HepG2 (cell line): ENCODE results near the gene FSIP1. TPM values are rescaled to one million over a fixed set of nuclear protein-coding genes. Genes with fewer than 3 reads are reported as not detected.

Source experiments
- ATAC-seq: fragments of 200-7000 bp; cut with Tn5 transposase; 3 replicates; pipeline ENCODE4 v1.9.1; 2020; ENCODE audit warnings: mild to moderate bottlenecking, moderate library complexity
- BruUV-seq: library from RNA; stranded (reverse); fragments of 400-500 nt; replicated peaks from 2 replicates; lab custom pipeline; 2021; lab: Mats Ljungman, UMichigan
- CTCF ChIA-PET: fragments of 300-600 bp; formaldehyde crosslinking; extraction: SDS; loops from one replicate; lab custom pipeline; 2021; ENCODE audit warnings: low total read pairs, inconsistent platforms, low intra/inter-chr PET ratio; lab: Yijun Ruan, JAX
- POLR2A ChIA-PET: fragments of 350-600 bp; sonication (Branson Sonifier 250); formaldehyde crosslinking; loops from one replicate; lab custom pipeline; 2020; ENCODE audit warnings: antibody characterized with exemption, inconsistent platforms; lab: Yijun Ruan, JAX
- DNase-seq: peaks from one replicate; pipeline ENCODE4 v3.0.0-alpha.2; 2015; ENCODE audit warnings: low spot score
- FAIRE-seq: peaks from 3 replicates; lab custom pipeline; 2011; peaks lifted over from hg19 to GRCh38; lab: Jason Lieb, UNC
- H2AFZ ChIP-seq: one replicate; pipeline ENCODE4 v1.6.1; 2011; ENCODE audit warnings: low read length, inconsistent platforms
- H3K27ac ChIP-seq: fragments of 300-600 bp; 3 replicates; pipeline ENCODE4 v1.8.0; 2011; ENCODE audit warnings: mixed run types, mild to moderate bottlenecking, mixed read lengths, low read length, inconsistent platforms; ENCODE audit not compliant: insufficient read depth; ENCODE audit errors: extremely low read length
- H3K27me3 ChIP-seq, 2 experiments: fragments of 200-600 bp in 1 of 2; 2 replicates in 1 of 2; 3 replicates in 1 of 2; pipeline versions ENCODE4 v1.6.0 to v1.8.0; 2011; ENCODE audit warnings: low read length in 2 of 2, mild to moderate bottlenecking in 2 of 2, moderate library complexity in 2 of 2, inconsistent platforms in 1 of 2; ENCODE audit not compliant: insufficient read depth in 2 of 2, control insufficient read depth in 1 of 2
- H3K36me3 ChIP-seq, 2 experiments: fragments of 200-600 bp in 1 of 2; replicated peaks in 1 of 2; 2 replicates in 1 of 2; 3 replicates in 1 of 2; pipeline versions ENCODE4 v1.5.1 to v1.8.0; 2011; ENCODE audit warnings: low read length in 2 of 2, inconsistent platforms in 1 of 2; ENCODE audit not compliant: insufficient read depth in 2 of 2, control insufficient read depth in 1 of 2
- H3K4me1 ChIP-seq: 2 replicates; pipeline ENCODE4 v1.5.1; 2012; ENCODE audit warnings: low read length, inconsistent platforms; ENCODE audit not compliant: insufficient read depth
- H3K4me2 ChIP-seq: 2 replicates; pipeline ENCODE4 v1.6.0; 2011; ENCODE audit warnings: low read depth, low read length, inconsistent platforms
- H3K4me3 ChIP-seq, 3 experiments: fragments of 200-600 bp in 1 of 3; sonication (generic), shearing (Covaris generic) in 1 of 3; replicated peaks in 1 of 3; 2 replicates each; pipeline ENCODE4 v1.5.1; 2011 to 2016; ENCODE audit warnings: low read length in 3 of 3, inconsistent platforms in 2 of 3, low read depth in 2 of 3, mild to moderate bottlenecking in 2 of 3, control low read depth in 1 of 3, mixed read lengths in 1 of 3; ENCODE audit not compliant: insufficient read depth in 1 of 3
- H3K79me2 ChIP-seq: one replicate; pipeline ENCODE4 v1.6.1; 2011; ENCODE audit warnings: low read length, inconsistent platforms; ENCODE audit not compliant: insufficient read depth
- H3K9ac ChIP-seq: 2 replicates; pipeline ENCODE4 v1.6.0; 2011; ENCODE audit warnings: mild to moderate bottlenecking, low read depth, low read length, inconsistent platforms; ENCODE audit not compliant: insufficient read depth
- H3K9me3 ChIP-seq: 2 replicates; pipeline ENCODE4 v1.5.1; 2012; ENCODE audit warnings: mild to moderate bottlenecking, low read length
- H4K20me1 ChIP-seq: 2 replicates; pipeline ENCODE4 v1.6.0; 2011; ENCODE audit warnings: inconsistent platforms, mild to moderate bottlenecking, low read length, moderate library complexity; ENCODE audit not compliant: insufficient read depth
- ELF4 ChIP-seq: sonication (generic); formaldehyde crosslinking; IDR thresholded peaks from 2 replicates; pipeline ENCODE4 v1.5.0; 2020; ENCODE audit warnings: missing genetic modification reagents, mild to moderate bottlenecking, moderate library complexity, borderline replicate concordance
- NBN ChIP-seq: fragments of 450-650 bp; conservative IDR thresholded peaks from 2 replicates; pipeline ENCODE4 v1.6.1; 2017
- SP5 ChIP-seq: IDR thresholded peaks from 2 replicates; pipeline ENCODE4 v1.6.1; 2016; ENCODE audit warnings: low read depth, borderline replicate concordance
- TARDBP ChIP-seq: sonication (generic); formaldehyde crosslinking; IDR thresholded peaks from 2 replicates; pipeline ENCODE4 v1.8.0; 2022; ENCODE audit warnings: mild to moderate bottlenecking, missing genetic modification reagents
- ZBTB7A ChIP-seq: sonication (generic); formaldehyde crosslinking; IDR thresholded peaks from 2 replicates; pipeline ENCODE4 v1.8.0; 2022; ENCODE audit warnings: mild to moderate bottlenecking, missing genetic modification reagents
- ZNF274 ChIP-seq: sonication (generic); formaldehyde crosslinking; IDR thresholded peaks from 2 replicates; pipeline ENCODE4 v1.5.1; 2020; ENCODE audit warnings: mild to moderate bottlenecking, missing genetic modification reagents
- ZNF777 ChIP-seq: sonication (generic); formaldehyde crosslinking; IDR thresholded peaks from 2 replicates; pipeline ENCODE4 v1.4.0; 2020; ENCODE audit warnings: missing genetic modification reagents
- ZSCAN12 ChIP-seq: sonication (generic); formaldehyde crosslinking; IDR thresholded peaks from 2 replicates; pipeline ENCODE4 v1.9.0; 2021; ENCODE audit warnings: mild to moderate bottlenecking, missing genetic modification reagents
- WGBS: methylation state at CpG from one replicate; pipeline ENCODE4 v1.1.6; 2017; ENCODE audit warnings: low lambda C conversion rate; 5-methylcytosine and 5-hydroxymethylcytosine counted together
- in situ Hi-C: cut with HindIII; loops from 2 replicates; pipeline ENCODE4 v1.10.0; 2017; ENCODE audit warnings: low pct_unique_long_range_greater_than_20kb; ENCODE audit not compliant: extremely low pct_ligation_motif_present
- intact Hi-C: fragments of 100-400 bp; cut with micrococcal nuclease; formaldehyde crosslinking; loops from one replicate; pipeline ENCODE4 v1.10.0; 2022; ENCODE audit not compliant: unreplicated experiment
- polyA plus RNA-seq, 8 experiments: library from polyadenylated mRNA; depleted of rRNA in 3 of 8; stranded (reverse) in 7 of 8; unstranded in 1 of 8; fragments of >200 nt; fragmentation: Illumina TruSeq in 4 of 8; extraction: Trizol in 4 of 8; gene quantifications; 2 replicates each; pipeline versions ENCODE4 v1.2.1 to v1.2.3, GENCODE V29; 2011 to 2016; ENCODE audit warnings: low read depth in 4 of 8, missing spikeins in 1 of 8, mixed read lengths in 1 of 8; ENCODE audit not compliant: insufficient read depth in 1 of 8
- total RNA-seq, 5 experiments: library from RNA; depleted of rRNA; stranded (reverse); fragments of >200 nt; fragmentation: Illumina TruSeq; extraction: Trizol; gene quantifications; 2 replicates each; pipeline ENCODE4 v1.2.3, GENCODE V29; 2016; ENCODE audit warnings: low read depth in 1 of 5
- TF ChIP-seq, protein P1 (sequence below): sonication (generic); formaldehyde crosslinking; IDR thresholded peaks from 2 replicates; pipeline ENCODE4 v1.4.0; 2020; ENCODE audit warnings: mild to moderate bottlenecking, missing genetic modification reagents
- TF ChIP-seq, protein P2 (sequence below): sonication (generic); formaldehyde crosslinking; IDR thresholded peaks from 2 replicates; pipeline ENCODE4 v1.4.0; 2020; ENCODE audit warnings: missing genetic modification reagents
- TF ChIP-seq, protein P3 (sequence below): sonication (generic); formaldehyde crosslinking; IDR thresholded peaks from 2 replicates; pipeline ENCODE4 v1.9.0; 2021; ENCODE audit warnings: missing genetic modification reagents, borderline replicate concordance

The FSIP1 gene
- total and polyA plus RNA-seq, 2 of the 13 experiments (the other 11 are each of a cell fraction or from before 2014, with no cell fraction given), result 0.18 TPM; not detected in 1

DNA sequence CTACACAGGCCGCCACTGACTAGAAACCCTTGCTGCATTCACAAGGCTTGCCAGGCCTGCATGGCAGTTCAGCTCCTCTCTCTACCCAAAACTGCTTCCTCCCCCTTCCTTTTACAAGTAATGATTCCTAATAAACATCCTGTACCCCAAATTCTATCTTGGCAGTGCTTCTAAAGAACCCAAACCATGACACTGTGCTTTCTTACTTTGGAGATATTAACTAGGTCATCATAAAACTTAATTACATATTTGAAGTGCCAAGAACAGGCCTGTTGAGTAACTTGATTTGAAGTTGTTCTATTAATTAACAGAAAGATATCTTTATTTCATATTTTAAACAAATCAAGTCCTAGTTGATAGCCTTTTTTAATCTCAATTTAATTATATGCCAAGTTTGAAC is 113.4 kb downstream of the FSIP1 start:
- in situ Hi-C loops, result no loop called here
- no peak for FAIRE-seq

DNA sequence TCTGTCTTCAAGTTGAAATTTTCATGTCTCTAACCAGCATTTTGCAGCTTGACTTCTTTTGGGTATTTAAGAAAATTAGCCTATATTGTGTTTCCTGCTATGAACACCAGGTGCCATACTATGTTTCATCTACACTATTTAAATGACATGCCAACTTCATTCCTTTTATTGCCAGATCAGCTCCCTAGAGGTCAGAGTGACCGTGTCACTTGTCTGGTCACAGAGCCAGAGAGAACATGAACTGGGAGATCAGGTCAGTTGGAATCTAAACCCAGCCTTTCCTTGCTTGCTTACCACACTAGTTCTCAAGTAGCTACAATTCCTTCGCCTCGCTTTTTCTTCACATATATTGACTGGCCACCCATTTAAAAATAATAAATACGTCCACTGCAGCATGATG is 114.2 kb downstream of the FSIP1 start:
- BruUV-seq, result no TSS peak
- FAIRE-seq, result no peak
- no peak for ATAC-seq

More for the DNA sequence above, 113.4 kb downstream of the FSIP1 start:
- 60% methylated on average over 1 of the region's 1 CpG for WGBS
- BruUV-seq, result no TSS peak
- Histone ChIP-seq H3K27ac (no peak overlapping the region), H3K79me2 (no peaks in the 10 kb centered on the region), H3K27me3 (no peaks in the 10 kb centered on the region; a peak in 1 of 5 replicates), H3K4me3 (no peak overlapping the region), H3K9me3 (no peaks in the 10 kb centered on the region), H4K20me1 (no peaks in the 10 kb centered on the region), H3K4me2 (no peak overlapping the region), H2AFZ (no peak overlapping the region), H3K36me3 (no peaks in the 10 kb centered on the region), H3K9ac (no peak overlapping the region)
- ATAC-seq (no peak), DNase-seq (no peak)
- POLR2A ChIA-PET, result no interaction called here
- CTCF ChIA-PET, result no interaction called here
- TF ChIP-seq ZNF274 (CRISPR knock-in tag) (no peak), ZSCAN12 (CRISPR knock-in tag) (no peak)
- TF ChIP-seq, all 625 proteins: peak for 0
- no peaks in the 10 kb centered on the region for H3K4me1 ChIP-seq
- intact Hi-C loops, result no loop called here

More for the DNA sequence above, 114.2 kb downstream of the FSIP1 start:
- Histone ChIP-seq H3K9ac (no peak overlapping the region), H3K27ac (no peak overlapping the region), H3K4me3 (no peak overlapping the region), H3K9me3 (no peaks in the 10 kb centered on the region), H3K4me2 (no peak overlapping the region), H3K36me3 (no peaks in the 10 kb centered on the region), H4K20me1 (no peaks in the 10 kb centered on the region), H3K27me3 (no peaks in the 10 kb centered on the region; a peak in 1 of 5 replicates), H3K4me1 (no peaks in the 10 kb centered on the region), H2AFZ (no peak overlapping the region), H3K79me2 (no peaks in the 10 kb centered on the region)
- in situ Hi-C loops (no loop called here), intact Hi-C loops (loop anchor here (1.0 kb wide), 1 partner anchor 43 kb away; no protein-coding TSS in a partner anchor)
- WGBS, result 36% methylated on average over 4 of the region's 4 CpGs
- POLR2A ChIA-PET, result no interaction called here
- TF ChIP-seq, protein P1, sequence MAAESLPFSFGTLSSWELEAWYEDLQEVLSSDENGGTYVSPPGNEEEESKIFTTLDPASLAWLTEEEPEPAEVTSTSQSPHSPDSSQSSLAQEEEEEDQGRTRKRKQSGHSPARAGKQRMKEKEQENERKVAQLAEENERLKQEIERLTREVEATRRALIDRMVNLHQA (CRISPR knock-in tag), result no peak
- TF ChIP-seq ZBTB7A (no peak), SP5 (no peak), ELF4 (CRISPR knock-in tag) (no peak), ZNF777 (CRISPR knock-in tag) (no peak), NBN (no peak), TARDBP (CRISPR knock-in tag) (no peak)
- TF ChIP-seq, protein P2, sequence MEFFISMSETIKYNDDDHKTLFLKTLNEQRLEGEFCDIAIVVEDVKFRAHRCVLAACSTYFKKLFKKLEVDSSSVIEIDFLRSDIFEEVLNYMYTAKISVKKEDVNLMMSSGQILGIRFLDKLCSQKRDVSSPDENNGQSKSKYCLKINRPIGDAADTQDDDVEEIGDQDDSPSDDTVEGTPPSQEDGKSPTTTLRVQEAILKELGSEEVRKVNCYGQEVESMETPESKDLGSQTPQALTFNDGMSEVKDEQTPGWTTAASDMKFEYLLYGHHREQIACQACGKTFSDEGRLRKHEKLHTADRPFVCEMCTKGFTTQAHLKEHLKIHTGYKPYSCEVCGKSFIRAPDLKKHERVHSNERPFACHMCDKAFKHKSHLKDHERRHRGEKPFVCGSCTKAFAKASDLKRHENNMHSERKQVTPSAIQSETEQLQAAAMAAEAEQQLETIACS (CRISPR knock-in tag), result no peak
- TF ChIP-seq, protein P3, sequence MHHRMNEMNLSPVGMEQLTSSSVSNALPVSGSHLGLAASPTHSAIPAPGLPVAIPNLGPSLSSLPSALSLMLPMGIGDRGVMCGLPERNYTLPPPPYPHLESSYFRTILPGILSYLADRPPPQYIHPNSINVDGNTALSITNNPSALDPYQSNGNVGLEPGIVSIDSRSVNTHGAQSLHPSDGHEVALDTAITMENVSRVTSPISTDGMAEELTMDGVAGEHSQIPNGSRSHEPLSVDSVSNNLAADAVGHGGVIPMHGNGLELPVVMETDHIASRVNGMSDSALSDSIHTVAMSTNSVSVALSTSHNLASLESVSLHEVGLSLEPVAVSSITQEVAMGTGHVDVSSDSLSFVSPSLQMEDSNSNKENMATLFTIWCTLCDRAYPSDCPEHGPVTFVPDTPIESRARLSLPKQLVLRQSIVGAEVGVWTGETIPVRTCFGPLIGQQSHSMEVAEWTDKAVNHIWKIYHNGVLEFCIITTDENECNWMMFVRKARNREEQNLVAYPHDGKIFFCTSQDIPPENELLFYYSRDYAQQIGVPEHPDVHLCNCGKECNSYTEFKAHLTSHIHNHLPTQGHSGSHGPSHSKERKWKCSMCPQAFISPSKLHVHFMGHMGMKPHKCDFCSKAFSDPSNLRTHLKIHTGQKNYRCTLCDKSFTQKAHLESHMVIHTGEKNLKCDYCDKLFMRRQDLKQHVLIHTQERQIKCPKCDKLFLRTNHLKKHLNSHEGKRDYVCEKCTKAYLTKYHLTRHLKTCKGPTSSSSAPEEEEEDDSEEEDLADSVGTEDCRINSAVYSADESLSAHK (CRISPR knock-in tag), result no peak
- CTCF ChIA-PET, result no interaction called here
- no peak for DNase-seq
